Duodenal mucosa (tissue), 2 donors: ENCODE results near the gene ZNF212.

ENCODE experiments used
- H3K27ac ChIP-seq: one replicate; pipeline ENCODE4 v1.7.0; 2013; ENCODE audit warnings: low read depth, low read length
- H3K27me3 ChIP-seq, 2 donors: one replicate each; pipeline ENCODE4 v1.7.0; 2013; ENCODE audit warnings: low read length in 2 of 2, control low read depth in 1 of 2; ENCODE audit not compliant: insufficient read depth in 2 of 2, control insufficient read depth in 1 of 2
- H3K36me3 ChIP-seq, 2 donors: one replicate each; pipeline ENCODE4 v1.7.0; 2013; ENCODE audit warnings: low read length in 2 of 2, control low read depth in 1 of 2; ENCODE audit not compliant: insufficient read depth in 2 of 2, control insufficient read depth in 1 of 2
- H3K4me1 ChIP-seq, 2 donors: one replicate each; pipeline ENCODE4 v1.7.0; 2013; ENCODE audit warnings: low read length in 2 of 2, control low read depth in 1 of 2; ENCODE audit not compliant: insufficient read depth in 2 of 2, control insufficient read depth in 1 of 2
- H3K4me3 ChIP-seq, 2 donors: one replicate each; pipeline ENCODE4 v1.7.0; 2013; ENCODE audit warnings: low read length in 2 of 2, low read depth in 1 of 2
- H3K9ac ChIP-seq, 2 donors: one replicate each; pipeline ENCODE4 v1.7.0; 2013; ENCODE audit warnings: low read length in 2 of 2, low read depth in 1 of 2
- H3K9me3 ChIP-seq, 2 donors: one replicate each; pipeline ENCODE4 v1.7.0; 2013; ENCODE audit warnings: low read length in 2 of 2, control low read depth in 1 of 2; ENCODE audit not compliant: control insufficient read depth in 1 of 2

ZNF212 gene

DNA sequence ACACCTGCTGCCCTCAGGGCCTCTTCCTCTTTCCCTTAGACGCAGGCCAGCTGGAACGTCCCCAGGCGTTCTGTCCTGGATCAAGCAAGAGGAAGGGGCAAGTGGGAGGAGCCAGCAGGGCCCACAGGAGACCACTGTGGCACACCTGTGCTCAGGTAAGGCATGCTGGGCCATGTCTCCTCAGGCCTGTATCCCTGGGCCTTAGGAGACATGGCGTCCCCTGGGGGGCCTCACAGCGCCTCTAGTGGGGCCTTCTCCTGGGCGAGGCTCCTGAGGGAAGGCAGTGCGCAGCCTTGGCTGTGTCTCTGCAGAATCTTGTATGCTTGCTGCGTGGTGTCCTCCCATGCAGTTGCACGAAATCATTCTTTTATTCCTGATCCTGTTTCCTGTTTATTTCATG, 53.9 kb downstream of the ZNF212 start:
- peaks cover 0 to 20% of the 10 kb centered on the region in 2 donors for H3K36me3 ChIP-seq
- H3K4me1 ChIP-seq = no peaks in the 10 kb centered on the region
- no peaks in the 10 kb centered on the region for H3K9me3 ChIP-seq
- H3K9ac ChIP-seq = no peak overlapping the region
- H3K27me3 ChIP-seq = no peaks in the 10 kb centered on the region
- no peak overlapping the region for H3K4me3 ChIP-seq
- H3K27ac ChIP-seq = no peak overlapping the region

DNA sequence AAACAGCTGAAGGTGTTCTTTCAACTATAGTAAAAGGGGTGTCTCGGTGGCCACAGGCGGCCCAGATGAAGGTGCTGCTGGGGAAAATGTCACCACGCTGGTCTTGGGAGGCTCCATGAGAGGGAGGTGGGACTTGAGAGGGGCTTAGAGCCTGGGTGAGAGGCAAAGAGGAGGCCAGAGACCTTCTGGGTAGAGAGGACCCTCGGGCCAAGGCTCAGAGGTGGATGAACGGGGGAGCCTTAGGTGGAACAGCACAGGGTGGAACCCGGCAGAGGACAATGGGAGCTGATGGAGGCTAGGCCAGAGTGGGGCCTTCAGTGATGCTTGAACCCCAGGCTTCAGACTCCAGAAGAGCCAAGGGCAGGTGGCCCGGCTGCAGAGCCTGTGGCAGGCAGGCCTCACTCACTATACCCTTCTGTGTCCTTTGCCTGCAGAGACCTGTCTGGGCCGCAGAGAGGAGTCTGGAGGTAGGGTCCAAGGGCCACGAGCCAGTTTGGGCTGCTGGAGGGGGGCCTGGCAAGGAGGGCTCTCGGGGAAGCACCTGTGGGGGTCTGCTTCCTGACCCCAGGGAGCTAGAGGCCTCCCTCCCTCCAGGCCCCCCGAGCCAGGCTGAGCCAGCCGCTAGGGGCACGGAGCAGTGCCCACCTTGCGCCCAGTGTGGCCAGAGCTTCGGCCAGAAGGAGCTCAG, 54.6 kb downstream of the ZNF212 start:
- Histone ChIP-seq H3K9me3 (no peaks in the 10 kb centered on the region), H3K36me3 (peaks cover 0 to 19% of the 10 kb centered on the region in 2 donors), H3K27ac (no peak overlapping the region), H3K9ac (no peak overlapping the region), H3K4me1 (no peaks in the 10 kb centered on the region), H3K4me3 (no peak overlapping the region), H3K27me3 (no peaks in the 10 kb centered on the region)

DNA sequence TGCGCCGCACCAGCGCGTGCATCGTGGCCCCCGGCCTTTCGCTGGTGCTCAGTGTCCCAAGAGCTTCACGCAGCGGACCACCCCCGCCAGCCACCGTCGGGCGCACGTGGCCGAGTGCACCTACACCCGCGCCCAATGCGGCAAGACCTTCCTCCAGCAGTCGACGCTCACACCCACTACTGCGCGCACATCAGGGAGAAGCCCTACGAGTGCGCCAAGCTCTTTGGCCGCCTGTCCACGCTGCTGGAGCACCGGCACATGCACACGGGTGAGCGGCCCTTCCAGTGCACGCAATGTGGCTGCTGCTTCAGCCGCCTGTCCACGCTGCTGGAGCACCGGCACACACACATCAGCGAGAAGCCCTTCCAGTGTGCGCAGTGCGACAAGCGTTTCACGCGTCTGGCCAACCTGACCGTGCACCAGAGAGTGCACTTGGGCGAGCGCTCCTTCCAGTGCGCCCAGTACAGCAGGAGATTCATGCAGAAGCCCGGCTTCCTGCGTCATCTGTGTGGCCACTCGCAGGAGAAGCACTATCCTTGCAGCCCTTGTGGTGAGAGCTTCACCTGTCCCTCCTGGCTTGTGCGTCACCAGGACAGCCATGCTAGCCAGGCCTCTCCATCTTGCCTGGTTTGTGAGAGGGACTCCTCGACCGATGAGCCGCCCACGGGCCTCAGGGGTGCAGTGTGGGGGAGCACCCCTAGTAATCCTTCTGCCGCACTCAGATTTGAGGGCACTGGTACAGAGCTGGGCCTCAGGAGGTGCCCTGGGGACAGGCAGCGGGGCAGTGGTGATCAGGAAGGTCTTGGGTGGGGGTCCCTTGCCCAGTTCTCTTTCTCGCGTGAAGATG, 55.4 kb downstream of the ZNF212 start:
- Histone ChIP-seq H3K9ac (no peak overlapping the region), H3K9me3 (no peaks in the 10 kb centered on the region), H3K4me1 (no peaks in the 10 kb centered on the region), H3K36me3 (peaks cover 0 to 12% of the 10 kb centered on the region in 2 donors), H3K4me3 (no peak overlapping the region), H3K27me3 (no peaks in the 10 kb centered on the region), H3K27ac (no peak overlapping the region)

DNA sequence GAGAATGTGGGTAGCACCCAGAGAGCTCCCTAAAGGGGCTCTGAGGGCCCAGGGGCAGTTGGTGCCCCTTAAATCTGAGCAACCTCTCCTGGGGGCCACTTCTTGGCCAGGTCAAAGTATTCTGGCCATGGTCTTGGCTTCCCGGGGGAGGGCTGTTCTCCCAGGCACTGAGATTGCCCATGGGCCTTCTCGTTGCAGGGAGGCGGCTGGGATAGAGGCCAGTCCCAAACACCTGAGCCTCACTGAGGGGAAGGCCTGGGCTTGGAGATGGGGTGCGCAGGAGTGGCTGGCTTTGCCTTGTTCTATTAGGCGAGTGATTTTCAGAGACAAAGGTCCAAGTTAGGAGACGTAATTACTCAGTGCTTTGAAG, 56.0 kb downstream of the ZNF212 start:
- Histone ChIP-seq H3K27me3 (no peaks in the 10 kb centered on the region), H3K36me3 (peaks cover 0 to 12% of the 10 kb centered on the region in 2 donors), H3K27ac (no peak overlapping the region)

DNA sequence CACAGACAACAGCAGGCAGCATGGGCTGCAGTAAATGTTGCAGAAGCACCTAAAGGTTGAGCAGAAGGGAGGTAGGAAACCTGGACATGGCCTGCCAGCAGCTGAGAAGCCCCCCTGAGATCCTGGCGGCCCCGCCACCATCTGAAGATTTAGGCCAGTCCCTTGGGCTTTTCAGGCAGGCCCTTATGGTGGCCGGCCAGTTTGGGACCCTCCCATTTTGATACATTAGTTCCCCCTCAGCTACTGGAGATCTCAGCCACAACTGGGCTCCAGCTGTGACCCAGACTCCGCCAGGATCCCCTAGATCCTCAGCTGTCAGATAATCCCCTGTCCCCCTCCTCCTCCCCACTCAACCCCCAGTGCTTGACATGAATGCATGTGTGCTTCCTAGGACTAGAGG, 56.9 kb downstream of the ZNF212 start:
- Histone ChIP-seq H3K9me3 (no peaks in the 10 kb centered on the region), H3K36me3 (peaks cover 0 to 12% of the 10 kb centered on the region in 2 donors)

More for the DNA sequence above, 56.0 kb downstream of the ZNF212 start:
- H3K9ac ChIP-seq = no peak overlapping the region
- H3K9me3 ChIP-seq = no peaks in the 10 kb centered on the region
- no peak overlapping the region for H3K4me3 ChIP-seq
- no peaks in the 10 kb centered on the region for H3K4me1 ChIP-seq

DNA sequence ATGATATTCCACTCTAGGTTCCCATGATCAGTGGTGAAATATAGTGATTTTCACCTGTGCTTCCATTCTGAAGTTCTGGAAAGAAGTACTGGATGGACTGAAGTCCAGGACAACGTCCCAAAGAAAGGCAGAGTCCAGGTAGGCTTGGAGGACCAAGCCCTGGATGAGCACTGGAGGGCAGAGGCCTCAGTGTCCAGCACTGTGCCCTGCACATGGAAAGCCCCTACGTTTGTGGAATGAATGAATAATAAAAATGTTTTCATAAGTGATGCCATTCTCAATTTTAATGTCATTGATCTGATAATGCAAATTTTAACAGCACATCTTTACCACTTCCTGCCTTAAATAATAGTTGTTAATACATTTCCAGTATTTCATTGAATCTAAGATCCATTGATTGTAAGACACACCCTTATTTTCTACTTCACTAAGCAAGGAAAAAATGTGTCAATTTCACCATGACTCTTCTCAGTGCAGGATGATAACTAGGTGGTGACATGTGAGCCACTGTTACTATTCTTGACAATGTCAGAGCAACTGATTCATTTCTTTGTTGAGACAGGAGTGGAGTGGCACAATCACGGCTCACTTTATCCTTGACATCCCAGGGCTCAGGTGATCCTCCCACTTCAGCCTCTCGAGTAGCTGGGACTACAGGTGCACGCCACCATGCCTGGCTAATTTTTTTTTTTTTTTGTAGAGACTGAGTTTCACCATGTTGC, 57.7 kb downstream of the ZNF212 start:
- Histone ChIP-seq H3K27ac (no peak overlapping the region), H3K4me3 (no peak overlapping the region), H3K27me3 (no peaks in the 10 kb centered on the region), H3K36me3 (peaks cover 0 to 12% of the 10 kb centered on the region in 2 donors), H3K9ac (no peak overlapping the region), H3K4me1 (no peaks in the 10 kb centered on the region), H3K9me3 (no peaks in the 10 kb centered on the region)

More for the DNA sequence above, 56.9 kb downstream of the ZNF212 start:
- no peaks in the 10 kb centered on the region for H3K27me3 ChIP-seq
- H3K4me1 ChIP-seq = no peaks in the 10 kb centered on the region
- H3K4me3 ChIP-seq = no peak overlapping the region
- H3K27ac ChIP-seq = no peak overlapping the region
- H3K9ac ChIP-seq = no peak overlapping the region

DNA sequence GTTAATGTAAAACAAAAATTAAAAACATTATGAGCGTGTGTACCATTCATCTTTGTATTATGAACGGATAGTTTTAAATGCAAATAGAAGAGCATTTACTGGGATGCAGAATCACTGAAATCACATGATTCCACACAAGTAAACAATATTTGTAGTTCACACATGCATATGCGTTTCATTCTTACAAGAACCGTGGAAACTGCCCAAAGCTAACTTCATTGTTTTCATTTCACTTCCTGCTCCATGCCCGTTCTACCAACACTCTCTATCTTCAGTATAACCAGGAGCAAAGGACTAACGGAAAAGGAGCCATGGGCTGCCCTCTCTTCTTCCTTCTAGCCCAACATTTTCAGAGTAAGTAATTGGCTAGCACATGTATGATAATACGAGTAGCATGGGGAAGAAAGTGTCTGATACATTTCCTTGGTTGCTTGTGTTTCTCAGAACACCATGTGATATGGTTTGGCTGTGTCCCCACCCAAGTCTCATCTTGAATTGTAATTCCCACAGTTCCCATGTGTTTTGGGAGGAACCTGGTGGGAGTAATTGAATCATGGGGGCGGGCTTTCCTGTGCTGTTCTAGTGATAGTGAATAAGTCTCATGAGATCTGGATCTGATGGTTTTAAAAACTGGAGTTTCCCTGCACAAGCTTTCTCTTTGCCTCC, 61.3 kb downstream of the ZNF212 start:
- H3K27ac ChIP-seq = no peak overlapping the region
- H3K36me3 ChIP-seq = peaks cover 0 to 1% of the 10 kb centered on the region in 2 donors
- no peak overlapping the region for H3K4me3 ChIP-seq
- no peaks in the 10 kb centered on the region for H3K27me3 ChIP-seq
- no peaks in the 10 kb centered on the region for H3K4me1 ChIP-seq
- no peak overlapping the region for H3K9ac ChIP-seq
- no peaks in the 10 kb centered on the region for H3K9me3 ChIP-seq

DNA sequence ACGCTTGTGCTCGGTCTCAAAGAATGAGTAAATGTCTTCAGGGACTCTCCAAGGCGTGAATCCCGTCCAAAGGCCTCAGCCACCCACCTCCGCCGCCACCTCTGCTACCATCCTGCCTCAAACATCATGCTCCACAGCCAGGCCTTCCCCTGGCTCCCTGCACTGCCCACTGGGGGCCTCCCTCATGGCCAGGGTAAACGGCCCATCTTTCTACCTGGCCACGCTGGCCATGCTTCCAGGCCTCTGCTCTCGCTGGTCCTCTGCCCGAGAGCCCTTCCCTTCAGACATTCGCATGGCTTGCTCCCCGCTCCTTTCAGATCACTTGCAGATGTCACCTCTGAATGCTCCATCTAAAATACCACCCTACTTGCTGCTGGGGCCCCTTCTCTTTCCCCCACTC, 62.8 kb downstream of the ZNF212 start:
- H3K4me3 ChIP-seq = no peak overlapping the region
- no peak overlapping the region for H3K9ac ChIP-seq
- H3K27me3 ChIP-seq = no peaks in the 10 kb centered on the region
- H3K4me1 ChIP-seq = no peaks in the 10 kb centered on the region
- H3K9me3 ChIP-seq = no peaks in the 10 kb centered on the region
- no peak overlapping the region for H3K27ac ChIP-seq
- H3K36me3 ChIP-seq = no peaks in the 10 kb centered on the region

DNA sequence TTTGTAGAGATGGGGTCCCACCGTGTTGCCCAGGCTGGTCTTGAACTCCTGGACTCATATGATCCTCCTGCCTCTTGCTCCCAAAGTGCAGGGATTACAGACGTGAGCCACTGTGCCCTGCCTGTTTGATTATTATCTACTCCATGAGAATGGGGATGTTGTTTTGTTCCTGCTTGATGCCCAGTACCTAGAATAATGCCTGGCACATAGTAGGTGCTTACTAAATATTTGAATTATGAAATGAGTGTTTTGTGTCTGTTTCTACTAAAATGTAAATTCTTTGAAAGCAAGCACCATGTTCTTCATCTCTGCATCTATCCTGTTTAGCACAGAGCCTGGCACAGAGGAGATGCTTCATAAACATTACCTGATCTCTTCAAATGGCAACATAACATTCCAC, 63.4 kb downstream of the ZNF212 start:
- Histone ChIP-seq H3K9ac (no peak overlapping the region), H3K9me3 (no peaks in the 10 kb centered on the region), H3K27ac (no peak overlapping the region), H3K36me3 (no peaks in the 10 kb centered on the region), H3K4me3 (no peak overlapping the region), H3K27me3 (no peaks in the 10 kb centered on the region), H3K4me1 (no peaks in the 10 kb centered on the region)
